SK-N-SH (cell line): ENCODE measurements around the gene GGACT.

Experiments
- CTCF ChIP-seq: fragments of 200-600 bp; sonication (generic); IDR thresholded peaks from 2 replicates; pipeline ENCODE4 v1.6.1; 2017; ENCODE audit warnings: antibody characterized with exemption, mild to moderate bottlenecking, moderate library complexity
- GABPA ChIP-seq: IDR thresholded peaks from 2 replicates; pipeline ENCODE4 v1.4.0; 2012; ENCODE audit warnings: low read depth, mild to moderate bottlenecking
- POLR2AphosphoS5 ChIP-seq: IDR thresholded peaks from 2 replicates; pipeline ENCODE4 v1.6.1; 2012; ENCODE audit warnings: low read depth, low read length
- RAD21 ChIP-seq: IDR thresholded peaks from 2 replicates; pipeline ENCODE4 v1.6.1; 2012; ENCODE audit warnings: mild to moderate bottlenecking, low read length
- RXRA ChIP-seq: IDR thresholded peaks from 2 replicates; pipeline ENCODE4 v1.4.0; 2012; ENCODE audit warnings: low read depth, mild to moderate bottlenecking, borderline replicate concordance
- TF ChIP-seq, protein P1 (sequence below): IDR thresholded peaks from 2 replicates; pipeline ENCODE4 v1.4.0; 2012; ENCODE audit warnings: low read depth

DNA sequence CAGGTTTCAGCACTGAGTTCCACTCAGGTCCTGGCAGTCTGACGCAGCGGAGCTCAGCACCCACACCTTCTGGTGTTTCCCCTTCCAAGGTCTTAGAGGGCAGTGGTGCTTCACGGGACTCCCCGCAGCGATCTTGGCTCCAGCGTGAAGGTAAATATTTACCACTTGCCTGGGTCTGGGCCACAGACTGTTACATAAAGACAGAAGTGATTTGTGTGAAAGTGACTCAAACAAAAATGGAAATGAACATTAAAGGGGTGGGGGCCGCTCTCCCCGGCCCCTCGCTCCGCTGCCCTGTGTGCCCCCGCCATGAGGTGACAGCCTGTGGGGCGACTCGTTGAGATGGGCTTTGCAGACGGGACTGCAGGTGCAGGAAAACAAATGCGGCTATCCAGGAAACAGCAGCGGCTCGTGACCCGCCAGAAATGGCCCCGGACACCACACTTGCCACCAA is 55.0 kb downstream of the GGACT start:
- no peak for TF ChIP-seq CTCF
- no peak for TF ChIP-seq POLR2AphosphoS5
- no peak for TF ChIP-seq GABPA
- TF ChIP-seq RXRA = no peak
- TF ChIP-seq, protein P1, sequence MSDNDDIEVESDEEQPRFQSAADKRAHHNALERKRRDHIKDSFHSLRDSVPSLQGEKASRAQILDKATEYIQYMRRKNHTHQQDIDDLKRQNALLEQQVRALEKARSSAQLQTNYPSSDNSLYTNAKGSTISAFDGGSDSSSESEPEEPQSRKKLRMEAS = no peak
- TF ChIP-seq RAD21 = no peak
